A673 (cell line): ENCODE results near the gene KRT80. TPM values are rescaled to one million over a fixed set of nuclear protein-coding genes. Genes with fewer than 3 reads are reported as not detected.

Experiments
- BruUV-seq: library from RNA; stranded (reverse); fragments of 400-500 nt; replicated peaks from 2 replicates; lab custom pipeline; 2021; lab: Mats Ljungman, UMichigan
- CTCF ChIA-PET: fragments of 300-600 bp; sonication (Branson Sonifier 250); formaldehyde crosslinking; loops from one replicate; lab custom pipeline; 2022; ENCODE audit warnings: antibody characterized with exemption; lab: Charles Lee
- POLR2A ChIA-PET: fragments of 300-600 bp; sonication (Branson Sonifier 250); formaldehyde crosslinking; loops from one replicate; lab custom pipeline; 2022; ENCODE audit warnings: antibody characterized with exemption; ENCODE audit not compliant: low non-redundant PET; lab: Charles Lee
- DNase-seq: peaks from one replicate; pipeline ENCODE4 v3.0.0-alpha.2; 2015; ENCODE audit warnings: low spot score
- H3K27ac ChIP-seq: fragments of 200-600 bp; sonication (generic); 2 replicates; pipeline ENCODE4 v1.5.1; 2016; ENCODE audit warnings: mixed run types, low read depth, mild to moderate bottlenecking, mixed read lengths, antibody characterized with exemption, low read length; ENCODE audit not compliant: poor library complexity, severe bottlenecking
- H3K27me3 ChIP-seq: fragments of 200-600 bp; sonication (generic); replicated peaks from 2 replicates; pipeline ENCODE4 v1.6.1; 2017; ENCODE audit warnings: mixed run types, low read depth, mild to moderate bottlenecking, mixed read lengths, antibody characterized with exemption, low read length; ENCODE audit not compliant: insufficient read depth, poor library complexity
- H3K36me3 ChIP-seq: fragments of 200-600 bp; sonication (generic); 2 replicates; pipeline ENCODE4 v1.6.1; 2016; ENCODE audit warnings: mixed run types, mild to moderate bottlenecking, mixed read lengths, antibody characterized with exemption, low read length; ENCODE audit not compliant: insufficient read depth, poor library complexity, severe bottlenecking
- H3K4me1 ChIP-seq: fragments of 200-600 bp; sonication (generic); 2 replicates; pipeline ENCODE4 v1.6.1; 2017; ENCODE audit warnings: mixed run types, mild to moderate bottlenecking, mixed read lengths, antibody characterized with exemption, low read length; ENCODE audit not compliant: insufficient read depth, poor library complexity, severe bottlenecking
- H3K4me3 ChIP-seq: fragments of 200-600 bp; sonication (generic); 2 replicates; pipeline ENCODE4 v1.5.1; 2016; ENCODE audit warnings: low read depth, mixed run types, mild to moderate bottlenecking, mixed read lengths, low read length; ENCODE audit not compliant: poor library complexity, severe bottlenecking
- H3K9me3 ChIP-seq: fragments of 200-600 bp; sonication (generic); 2 replicates; pipeline ENCODE4 v1.6.1; 2016; ENCODE audit warnings: mixed run types, low read depth, mild to moderate bottlenecking, mixed read lengths, antibody characterized with exemption, low read length; ENCODE audit not compliant: poor library complexity, severe bottlenecking
- EZH2 ChIP-seq: fragments of 200-600 bp; sonication (generic); IDR thresholded peaks from 2 replicates; pipeline ENCODE4 v1.6.1; 2017; ENCODE audit warnings: borderline replicate concordance, low read depth, mild to moderate bottlenecking, mixed read lengths, antibody characterized with exemption, low read length; ENCODE audit not compliant: poor library complexity, severe bottlenecking
- intact Hi-C: fragments of 100-400 bp; cut with micrococcal nuclease; formaldehyde crosslinking; loops from one replicate; pipeline ENCODE4 v1.10.0; 2022; ENCODE audit not compliant: unreplicated experiment
- total RNA-seq: library from RNA; stranded (reverse); gene quantifications from 2 replicates; pipeline ENCODE4 v1.2.3, GENCODE V29; 2021
- TF ChIP-seq, protein P1 (sequence below): fragments of 300-800, 200-600 bp; sonication (generic); conservative IDR thresholded peaks from 2 replicates; pipeline ENCODE4 v1.5.1; 2017; ENCODE audit warnings: low read depth, mild to moderate bottlenecking, antibody characterized with exemption, low read length, moderate library complexity, mixed read lengths

KRT80 gene
- total RNA-seq, 1 experiment from 2014 or later = 1.0 TPM

DNA sequence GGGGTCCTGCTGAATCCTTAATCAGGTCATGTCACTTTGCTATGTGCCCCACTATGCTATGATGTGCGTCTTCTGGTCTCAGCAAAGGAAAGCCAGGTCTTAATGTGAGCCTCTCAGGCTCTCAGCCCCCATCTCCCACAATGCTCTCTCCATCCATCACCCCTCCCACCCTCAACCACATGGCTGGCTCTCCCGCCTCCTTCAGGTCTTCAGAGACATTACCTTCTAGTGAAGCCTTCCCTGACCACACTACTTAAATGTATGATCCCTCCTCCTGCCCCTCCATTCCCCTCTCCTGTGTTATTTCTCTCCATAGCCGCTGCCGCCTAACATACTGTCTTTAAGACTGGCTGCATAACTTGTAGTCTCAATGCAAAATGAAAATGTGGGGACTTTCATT, 50.5 kb downstream of the KRT80 start:
- ChIA-PET CTCF (no interaction called here), POLR2A (no interaction called here)
- H3K4me1 ChIP-seq = no peaks in the 10 kb centered on the region
- no peak overlapping the region for H3K4me3 ChIP-seq
- H3K36me3 ChIP-seq = no peaks in the 10 kb centered on the region
- H3K9me3 ChIP-seq = no peaks in the 10 kb centered on the region
- H3K27me3 ChIP-seq = no peaks in the 10 kb centered on the region
- no peak overlapping the region for H3K27ac ChIP-seq
- BruUV-seq = no TSS peak
- no peak for TF ChIP-seq EZH2
- TF ChIP-seq, protein P1, sequence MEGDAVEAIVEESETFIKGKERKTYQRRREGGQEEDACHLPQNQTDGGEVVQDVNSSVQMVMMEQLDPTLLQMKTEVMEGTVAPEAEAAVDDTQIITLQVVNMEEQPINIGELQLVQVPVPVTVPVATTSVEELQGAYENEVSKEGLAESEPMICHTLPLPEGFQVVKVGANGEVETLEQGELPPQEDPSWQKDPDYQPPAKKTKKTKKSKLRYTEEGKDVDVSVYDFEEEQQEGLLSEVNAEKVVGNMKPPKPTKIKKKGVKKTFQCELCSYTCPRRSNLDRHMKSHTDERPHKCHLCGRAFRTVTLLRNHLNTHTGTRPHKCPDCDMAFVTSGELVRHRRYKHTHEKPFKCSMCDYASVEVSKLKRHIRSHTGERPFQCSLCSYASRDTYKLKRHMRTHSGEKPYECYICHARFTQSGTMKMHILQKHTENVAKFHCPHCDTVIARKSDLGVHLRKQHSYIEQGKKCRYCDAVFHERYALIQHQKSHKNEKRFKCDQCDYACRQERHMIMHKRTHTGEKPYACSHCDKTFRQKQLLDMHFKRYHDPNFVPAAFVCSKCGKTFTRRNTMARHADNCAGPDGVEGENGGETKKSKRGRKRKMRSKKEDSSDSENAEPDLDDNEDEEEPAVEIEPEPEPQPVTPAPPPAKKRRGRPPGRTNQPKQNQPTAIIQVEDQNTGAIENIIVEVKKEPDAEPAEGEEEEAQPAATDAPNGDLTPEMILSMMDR = 0 out of 2 replicates have a peak, but pooled peaks have one; percentile 15
- intact Hi-C loops = no loop called here
- DNase-seq = no peak

DNA sequence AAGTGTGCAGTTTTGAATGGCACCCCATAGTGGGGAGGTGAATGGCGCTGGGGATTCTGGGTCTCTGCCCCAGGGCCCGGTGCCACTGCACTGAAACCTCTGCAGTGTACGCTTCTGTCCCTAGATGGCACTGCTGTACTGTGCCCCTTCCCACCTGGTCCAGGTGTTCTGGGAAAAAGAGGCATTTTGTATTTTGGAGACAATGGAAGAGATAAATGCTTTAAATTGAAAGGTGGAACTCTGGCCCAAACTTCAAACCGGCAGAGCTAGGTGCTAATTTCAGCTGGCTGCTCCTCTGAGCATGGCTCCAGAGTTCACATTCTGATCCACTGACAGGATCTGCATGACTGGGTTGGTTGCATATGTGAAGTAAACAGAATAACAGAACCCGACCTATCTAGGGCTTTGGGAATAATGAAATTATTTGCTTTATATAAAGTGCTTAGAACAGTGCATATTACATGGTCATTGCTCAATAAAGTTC, 52.2 kb downstream of the KRT80 start:
- no TSS peak for BruUV-seq
- no peak for TF ChIP-seq EZH2
- TF ChIP-seq, protein P1 = peak; percentile 71
- POLR2A ChIA-PET = no interaction called here
- DNase-seq = no peak
- intact Hi-C loops = no loop called here
- CTCF ChIA-PET = interaction anchor here (1.0 kb wide), 1 partner anchor 114 kb away, joined by 3 read pairs; no protein-coding TSS in a partner anchor
- no peaks in the 10 kb centered on the region for H3K4me1 ChIP-seq
- no peaks in the 10 kb centered on the region for H3K36me3 ChIP-seq
- no peaks in the 10 kb centered on the region for H3K27me3 ChIP-seq
- no peak overlapping the region for H3K4me3 ChIP-seq
- no peaks in the 10 kb centered on the region for H3K9me3 ChIP-seq
- H3K27ac ChIP-seq = no peak overlapping the region

GRCh38 chr12:52139147-52139546, 52.7 kb downstream of the KRT80 start:
- H3K36me3 ChIP-seq = no peaks in the 10 kb centered on the region
- TF ChIP-seq, protein P1 = no peak
- no peak for TF ChIP-seq EZH2
- CTCF ChIA-PET = no interaction called here
- H3K9me3 ChIP-seq = no peaks in the 10 kb centered on the region
- no peak for DNase-seq
- no TSS peak for BruUV-seq
- H3K27ac ChIP-seq = no peak overlapping the region
- intact Hi-C loops = no loop called here
- no peak overlapping the region for H3K4me3 ChIP-seq
- H3K27me3 ChIP-seq = no peaks in the 10 kb centered on the region
- no peaks in the 10 kb centered on the region for H3K4me1 ChIP-seq
- POLR2A ChIA-PET = no interaction called here
